ENCODE measurements around the gene ADAMTS7.

- TF ChIP-seq CTCF (conservative IDR thresholded peaks at IDR 0.05; ENCODE audit: low read depth, low read length) (no peak), POLR2A (IDR thresholded peaks at IDR 0.05; ENCODE audit: low read depth, low read length) (no peak)
Observed at GRCh38 chr15:78752492-78753358, 58.5 kb downstream of the ADAMTS7 start.

Measured in IMR-90 (cell line).